Heart left ventricle (tissue), 16 donors: Measurements from ENCODE around the gene ZNF331. TPM values are rescaled to one million over a fixed set of nuclear protein-coding genes. Genes with fewer than 3 reads are reported as not detected.
"Not testable (repeated sequence)": the region's sequence is repeated elsewhere in the genome, so short reads cannot be mapped to it uniquely, and the experiment has no call there.

ENCODE experiments used
- ATAC-seq, 4 donors: fragments of 200-7000 bp; cut with Tn5 transposase; one replicate each; pipeline ENCODE4 v1.9.1; 2020 to 2022; ENCODE audit warnings: moderate library complexity in 4 of 4, mild to moderate bottlenecking in 3 of 4, moderate number of reproducible peaks in 1 of 4
- DNase-seq, 5 donors: peaks; one replicate each; pipeline ENCODE4 v3.0.0-alpha.2; 2020
- H3K27ac ChIP-seq, 12 donors: fragments of 200-600 bp; sonication (generic) in 4 of 12; one replicate each; pipeline versions ENCODE4 v1.5.0 to v1.8.0; 2016 to 2022; ENCODE audit warnings: mild to moderate bottlenecking in 2 of 12
- H3K27me3 ChIP-seq, 9 donors: fragments of 200-600 bp; sonication (generic) in 2 of 9; one replicate each; pipeline versions ENCODE4 v1.5.1 to v1.8.0; 2016 to 2022; ENCODE audit warnings: mild to moderate bottlenecking in 3 of 9
- H3K36me3 ChIP-seq, 9 donors: fragments of 200-600 bp; sonication (generic) in 2 of 9; one replicate each; pipeline versions ENCODE4 v1.5.0 to v1.8.0; 2018 to 2022; ENCODE audit warnings: mild to moderate bottlenecking in 2 of 9
- H3K4me1 ChIP-seq, 12 donors: fragments of 200-600 bp; sonication (generic) in 4 of 12; one replicate each; pipeline versions ENCODE4 v1.5.0 to v1.8.0; 2016 to 2022; ENCODE audit warnings: mild to moderate bottlenecking in 3 of 12
- H3K4me3 ChIP-seq, 12 donors: fragments of 200-600 bp; sonication (generic) in 4 of 12; one replicate each; pipeline versions ENCODE4 v1.5.0 to v1.8.0; 2017 to 2022; ENCODE audit warnings: mild to moderate bottlenecking in 9 of 12, moderate library complexity in 4 of 12
- H3K9me3 ChIP-seq, 12 donors: fragments of 200-600 bp; sonication (generic) in 4 of 12; one replicate each; pipeline versions ENCODE4 v1.5.0 to v1.8.0; 2016 to 2022; ENCODE audit warnings: mild to moderate bottlenecking in 1 of 12
- POLR2A ChIP-seq, 2 donors: fragments of 450-650 bp; IDR thresholded peaks; one replicate each; pipeline ENCODE4 v1.6.1; 2017; ENCODE audit warnings: antibody characterized with exemption in 2 of 2, mild to moderate bottlenecking in 2 of 2, moderate library complexity in 2 of 2
- WGBS, 4 donors: extraction: QIAGEN DNeasy Blood & Tissue Kit in 2 of 4; methylation state at CpG; one replicate each; pipeline versions ENCODE4 v1.1.5 to v1.1.7; 2013 to 2018; 5-methylcytosine and 5-hydroxymethylcytosine counted together
- intact Hi-C, 10 donors: fragments of 100-400 bp; cut with DNase I; formaldehyde crosslinking; loops; one replicate each; pipeline versions ENCODE4 v1.11.1 to v1.14.2; 2022
- polyA plus RNA-seq, 2 donors: library from polyadenylated mRNA; stranded (reverse); fragments of 200-250 nt; gene quantifications; one replicate each; pipeline ENCODE4 v1.2.3, GENCODE V29; 2013
- total RNA-seq, 9 donors: library from RNA; depleted of rRNA in 2 of 9; stranded (reverse); fragments of >200 nt in 2 of 9; fragmentation: NEBNext Ultra II Directional in 3 of 9; extraction: Animal tissue kit (Norgen Biotek cat#: 25700) in 3 of 9; gene quantifications; one replicate each; pipeline versions ENCODE4 v1.1.0 to v1.2.4, GENCODE V29; 2016 to 2023
- TF ChIP-seq, protein P1 (sequence below), 12 donors: fragments of 200-600 bp; sonication (generic) in 4 of 12; IDR thresholded peaks; one replicate each; pipeline versions ENCODE4 v1.5.0 to v1.8.0; 2018 to 2022; ENCODE audit warnings: antibody characterized with exemption in 12 of 12, mild to moderate bottlenecking in 5 of 12
- donor health status: ischemic (EF 13 %, LVEDD 7.1; RV severe dilation, severe dysfunction).
- donor health status: healthy with polysubstance abuse.
- donor health status: DM: no; HTN: yes; CAD: no.
- donor health status: DM: no; HTN: no; CAD: no.
- donor health status: ischemic (EF 25% LVEDD 6.9; RV normal size, moderate dysfunction).
- donor health status: ischemic (EF 25% LVEDD 5.7; RV mildly dilated, moderate dysfunction).
- donor health status: healthy.
- donor health status: DM: yes; HTN: yes; CAD: no.
- donor health status: ischemic (EF 35%, LVEDD 5.7; RV mildly dilated, moderate dysfunction).
- donor health status: nonischemic (EF 11% LVEDD 7.7; RV severe dilation, severe dysfunction).
- donor health status: DM: yes; HTN: yes; CAD: no.
- donor health status: PGD.
- donor health status: ischemic (EF 29% LVEDD 5.4; RV normal size, mild dysfunction).
- donor health status: nonischemic (EF 23%, LVEDD 6.1; RV moderate dilation, normal function).

ZNF331 gene
- total and polyA plus RNA-seq, 11 donors: 7.6 to 25.8 (median 10.1) TPM

GRCh38 chr19:53509443-53509842 is 28.5 kb upstream of the ZNF331 start:
- intact Hi-C loops: loop anchor here in 4 of 10 donors (5.0 to 10.0 kb wide), 2 partner anchors 235 to 238 kb away; no protein-coding TSS in a partner anchor
- Histone ChIP-seq H3K27me3 (peaks cover 0 to 12% (median 0%) of the 10 kb centered on the region in 9 donors), H3K36me3 (no peaks in the 10 kb centered on the region), H3K4me3 (no peak overlapping the region), H3K27ac (no peak overlapping the region), H3K4me1 (peaks cover 0 to 6% (median 0%) of the 10 kb centered on the region in 12 donors), H3K9me3 (no peaks in the 10 kb centered on the region)
- no peak for ATAC-seq
- no peak for TF ChIP-seq POLR2A (IDR thresholded peaks at IDR 0.05)
- TF ChIP-seq, protein P1, sequence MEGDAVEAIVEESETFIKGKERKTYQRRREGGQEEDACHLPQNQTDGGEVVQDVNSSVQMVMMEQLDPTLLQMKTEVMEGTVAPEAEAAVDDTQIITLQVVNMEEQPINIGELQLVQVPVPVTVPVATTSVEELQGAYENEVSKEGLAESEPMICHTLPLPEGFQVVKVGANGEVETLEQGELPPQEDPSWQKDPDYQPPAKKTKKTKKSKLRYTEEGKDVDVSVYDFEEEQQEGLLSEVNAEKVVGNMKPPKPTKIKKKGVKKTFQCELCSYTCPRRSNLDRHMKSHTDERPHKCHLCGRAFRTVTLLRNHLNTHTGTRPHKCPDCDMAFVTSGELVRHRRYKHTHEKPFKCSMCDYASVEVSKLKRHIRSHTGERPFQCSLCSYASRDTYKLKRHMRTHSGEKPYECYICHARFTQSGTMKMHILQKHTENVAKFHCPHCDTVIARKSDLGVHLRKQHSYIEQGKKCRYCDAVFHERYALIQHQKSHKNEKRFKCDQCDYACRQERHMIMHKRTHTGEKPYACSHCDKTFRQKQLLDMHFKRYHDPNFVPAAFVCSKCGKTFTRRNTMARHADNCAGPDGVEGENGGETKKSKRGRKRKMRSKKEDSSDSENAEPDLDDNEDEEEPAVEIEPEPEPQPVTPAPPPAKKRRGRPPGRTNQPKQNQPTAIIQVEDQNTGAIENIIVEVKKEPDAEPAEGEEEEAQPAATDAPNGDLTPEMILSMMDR (IDR thresholded peaks at IDR 0.05): no peak
- WGBS, 4 donors: 53 to 61% (median 58%) methylated on average over 3 of the region's 3 CpGs
- no peak for DNase-seq

- 59 to 69% (median 62%) methylated on average over 5 of the region's 5 CpGs for WGBS, 4 donors
- intact Hi-C loops: loop anchor here in 8 of 10 donors (2.0 to 10.0 kb wide), 6 partner anchors 83 to 315 kb away; partner anchors contain the start of gene ZNF665 (in 3 of the 8)
- TF ChIP-seq, protein P1 (IDR thresholded peaks at IDR 0.05): no peak
- no peak for TF ChIP-seq POLR2A (IDR thresholded peaks at IDR 0.05)
- H3K36me3 ChIP-seq: no peaks in the 10 kb centered on the region
- H3K27me3 ChIP-seq: peaks cover 0 to 12% (median 0%) of the 10 kb centered on the region in 9 donors
- no peaks in the 10 kb centered on the region for H3K9me3 ChIP-seq
- no peak overlapping the region for H3K27ac ChIP-seq
- ATAC-seq (no peak), DNase-seq (no peak)
- H3K4me3 ChIP-seq: no peak overlapping the region
- peaks cover 0 to 5% (median 0%) of the 10 kb centered on the region in 12 donors for H3K4me1 ChIP-seq
Observed at GRCh38 chr19:53509845-53510244, 28.1 kb upstream of the ZNF331 start.

GRCh38 chr19:53511357-53511756 is 26.6 kb upstream of the ZNF331 start:
- peaks cover 0 to 12% (median 0%) of the 10 kb centered on the region in 9 donors for H3K27me3 ChIP-seq
- no peak overlapping the region for H3K27ac ChIP-seq
- intact Hi-C loops: loop anchor here in 8 of 10 donors (2.0 to 10.0 kb wide), 4 partner anchors 84 to 317 kb away; partner anchors contain the start of gene ZNF665 (in 3 of the 8)
- ATAC-seq: no peak
- no peaks in the 10 kb centered on the region for H3K36me3 ChIP-seq
- TF ChIP-seq POLR2A (IDR thresholded peaks at IDR 0.05): no peak
- TF ChIP-seq, protein P1 (IDR thresholded peaks at IDR 0.05): no peak
- 91 to 98% (median 93%) methylated on average over 2 of the region's 2 CpGs for WGBS, 4 donors
- H3K4me1 ChIP-seq: peaks cover 0 to 5% (median 0%) of the 10 kb centered on the region in 12 donors
- no peak overlapping the region for H3K4me3 ChIP-seq
- DNase-seq: no peak
- no peaks in the 10 kb centered on the region for H3K9me3 ChIP-seq

DNA sequence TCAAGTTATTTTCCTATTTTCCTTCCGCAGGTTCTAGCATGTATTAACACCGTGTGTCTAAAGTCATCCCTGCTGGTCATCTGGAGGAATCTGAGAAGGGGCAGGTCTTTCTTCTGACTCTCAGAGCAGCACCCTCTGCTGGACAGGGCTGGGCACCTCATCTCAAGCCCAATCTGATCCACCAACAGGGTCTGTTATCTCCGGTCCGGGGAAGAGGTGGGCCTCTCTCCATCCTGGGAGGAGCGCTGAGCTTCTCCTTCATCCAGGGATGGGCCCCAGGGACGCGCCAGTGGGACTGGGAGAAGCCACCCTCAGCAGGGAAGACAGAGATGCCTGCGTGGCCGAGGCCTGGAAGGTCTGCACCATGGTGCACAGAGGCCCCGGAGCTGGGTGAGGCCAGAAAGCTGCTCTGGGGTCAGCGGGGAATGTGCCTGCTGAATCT is 26.0 kb upstream of the ZNF331 start:
- Histone ChIP-seq H3K9me3 (no peaks in the 10 kb centered on the region), H3K36me3 (no peaks in the 10 kb centered on the region), H3K4me3 (no peak overlapping the region), H3K27me3 (peaks cover 0 to 8% (median 0%) of the 10 kb centered on the region in 9 donors), H3K27ac (no peak overlapping the region), H3K4me1 (peaks cover 0 to 5% (median 0%) of the 10 kb centered on the region in 12 donors)
- DNase-seq: peak in 4 of 5 donors; percentile 32 to 58 (median 50)
- peak in 3 of 4 donors; percentile 77 to 85 (median 83) for ATAC-seq
- TF ChIP-seq, protein P1 (IDR thresholded peaks at IDR 0.05): peak; percentile 44 to 77 (median 60)
- TF ChIP-seq POLR2A (IDR thresholded peaks at IDR 0.05): no peak
- 31 to 38% (median 38%) methylated on average over 9 to 11 of the region's 11 CpGs for WGBS, 4 donors
- intact Hi-C loops: loop anchor here in 8 of 10 donors (2.0 to 10.0 kb wide), 4 partner anchors 85 to 317 kb away; partner anchors contain the start of gene ZNF665 (in 3 of the 8)

DNA sequence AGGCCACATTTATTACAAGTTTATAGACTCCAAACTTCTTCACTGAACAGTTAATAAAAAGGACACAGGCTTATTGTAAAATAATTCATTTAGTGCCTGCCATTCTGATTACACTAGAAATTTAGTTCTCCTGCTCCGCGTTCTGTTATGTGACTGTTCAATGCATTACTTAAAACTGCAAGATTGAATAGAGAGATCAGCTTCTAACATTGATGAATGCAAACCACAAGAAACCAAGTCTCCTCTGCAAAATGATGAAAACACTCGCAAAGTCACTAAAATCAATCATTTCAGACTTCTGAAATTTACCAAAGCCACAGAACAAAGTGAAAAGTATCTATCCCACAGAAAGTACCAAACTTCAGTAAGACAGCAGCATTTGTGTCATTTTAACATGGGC is 22.9 kb upstream of the ZNF331 start:
- H3K4me1 ChIP-seq, DNase-seq, ATAC-seq, H3K27ac ChIP-seq, H3K9me3 ChIP-seq, H3K36me3 ChIP-seq, H3K27me3 ChIP-seq, H3K4me3 ChIP-seq: not testable (repeated sequence)
- 88 to 99% (median 98%) methylated on average over 3 of the region's 3 CpGs for whole genome bisulfite sequencing, 4 donors
- intact Hi-C loops: loop anchor here in 5 of 10 donors (5.0 to 10.0 kb wide), 3 partner anchors 83 to 320 kb away; partner anchors contain the start of genes ZNF665 (in 3 of the 5) and ZNF761 (in 1 of the 5)
